GM23338 (cell line): Measurements from ENCODE around the gene PCDH17. TPM values are rescaled to one million over a fixed set of nuclear protein-coding genes. Genes with fewer than 3 reads are reported as not detected.

Experiments
- CREB1 ChIP-seq: fragments of 250-450 bp; sonication (Bioruptor Pico); IDR thresholded peaks from 2 replicates; pipeline ENCODE4 v1.5.0; 2020; ENCODE audit warnings: low read depth, mild to moderate bottlenecking, moderate library complexity
- EZH2 ChIP-seq: fragments of 200-600 bp; sonication (generic); IDR thresholded peaks from one replicate; pipeline ENCODE4 v1.8.0; 2017; ENCODE audit warnings: antibody characterized with exemption, mild to moderate bottlenecking, low read depth; ENCODE audit not compliant: unreplicated experiment
- EZH2phosphoT487 ChIP-seq: fragments of 200-600 bp; sonication (generic); IDR thresholded peaks from one replicate; pipeline ENCODE4 v1.8.1; 2018; ENCODE audit warnings: antibody characterized with exemption; ENCODE audit not compliant: unreplicated experiment
- POLR2AphosphoS5 ChIP-seq: IDR thresholded peaks from 2 replicates; pipeline ENCODE4 v1.6.1; 2016; ENCODE audit warnings: antibody characterized with exemption, low read depth
- REST ChIP-seq: IDR thresholded peaks from one replicate; pipeline ENCODE4 v1.6.1; 2018; ENCODE audit warnings: antibody characterized with exemption; ENCODE audit not compliant: unreplicated experiment
- STAT1 ChIP-seq: IDR thresholded peaks from one replicate; pipeline ENCODE4 v1.6.1; 2016; ENCODE audit warnings: antibody characterized with exemption; ENCODE audit not compliant: unreplicated experiment
- ZNF114 ChIP-seq: fragments of 250-450 bp; sonication (Bioruptor Pico); IDR thresholded peaks from 2 replicates; pipeline ENCODE4 v1.5.0; 2020; ENCODE audit warnings: mild to moderate bottlenecking, moderate library complexity
- ZNF331 ChIP-seq: fragments of 250-450 bp; sonication (Bioruptor Pico); IDR thresholded peaks from 2 replicates; pipeline ENCODE4 v1.5.0; 2020; ENCODE audit warnings: low read depth, mild to moderate bottlenecking, moderate library complexity
- ZNF462 ChIP-seq: fragments of 250-450 bp; sonication (Bioruptor Pico); IDR thresholded peaks from 2 replicates; pipeline ENCODE4 v1.5.0; 2020; ENCODE audit warnings: mild to moderate bottlenecking, moderate library complexity
- polyA plus RNA-seq: library from polyadenylated mRNA; unstranded; fragments of >200 nt; fragmentation: Nextera tagmentation; extraction: Ambion mirVana; gene quantifications from 2 replicates; pipeline ENCODE4 v1.2.1, GENCODE V29; 2016
- total RNA-seq: library from RNA; depleted of rRNA; stranded (reverse); fragments of >200 nt; shearing (Covaris generic); gene quantifications from 2 replicates; pipeline ENCODE4 v1.2.3, GENCODE V29; 2014

The PCDH17 gene
- total and polyA plus RNA-seq, 2 experiments from 2014 or later = 0.27 to 1.3 TPM

GRCh38 chr13:57725480-57725879 is 93.9 kb downstream of the PCDH17 start (continued):
- TF ChIP-seq ZNF462 (no peak), POLR2AphosphoS5 (no peak), EZH2 (no peak), STAT1 (no peak), CREB1 (CRISPR knock-in tag) (no peak), REST (no peak), EZH2phosphoT487 (no peak), ZNF331 (no peak), ZNF114 (CRISPR knock-in tag) (no peak)
